ENCODE results near the gene GLTP. TPM values are rescaled to one million over a fixed set of nuclear protein-coding genes. Genes with fewer than 3 reads are reported as not detected.

The GLTP gene
- total RNA-seq, 1 donor from 2014 or later, result 66.3 TPM

DNA sequence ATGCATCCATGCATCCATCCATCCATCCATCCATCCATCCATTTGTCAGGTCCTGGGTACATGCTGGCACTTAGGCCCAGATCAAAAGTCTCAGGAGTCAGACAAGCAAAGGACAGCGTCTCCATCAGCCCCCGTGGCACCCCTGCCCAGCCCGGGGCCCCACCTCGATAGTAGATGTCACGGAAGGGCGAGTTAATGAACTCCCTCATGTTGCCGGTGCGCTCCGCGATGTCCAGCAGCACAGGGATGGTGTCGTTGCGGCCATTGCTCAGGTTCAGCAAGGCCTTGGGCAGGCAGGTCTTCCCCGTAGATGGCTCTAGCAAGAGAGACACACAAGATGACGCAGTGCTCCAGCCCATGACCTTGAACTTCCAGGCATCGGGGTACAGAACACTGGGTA lies 77.5 kb downstream of the GLTP start:
- no peak for DNase-seq (ENCODE audit: low read depth, low spot score)

Other genes with a start within 250 kb of the GLTP start
- gene FAM222A, start 166.7 kb downstream of the GLTP start, total RNA-seq, result 0.26 and 0.92 TPM in 2 replicates
- 0.92 and 1.7 TPM in 2 replicates for gene TRPV4, start 47.1 kb downstream of the GLTP start, total RNA-seq
- gene TCHP, start 19.7 kb upstream of the GLTP start, total RNA-seq, result 11.6 and 15.1 TPM in 2 replicates
- gene GIT2, start 115.8 kb upstream of the GLTP start, total RNA-seq, result 41.9 and 54.7 TPM in 2 replicates
- gene ANKRD13A, start 118.9 kb upstream of the GLTP start, total RNA-seq, result 32.1 and 41.9 TPM in 2 replicates
- 17.2 and 19.1 TPM in 2 replicates for gene C12orf76, start 168.0 kb upstream of the GLTP start, total RNA-seq
- 8.2 and 8.4 TPM in 2 replicates for gene IFT81, start 243.8 kb upstream of the GLTP start, total RNA-seq

Measured in pulmonary artery endothelial cell (primary cell).